Stimulated activated CD4-positive, alpha-beta T cell treated with anti-CD3 and anti-CD28 coated beads, Interleukin-4, amount 100 ng/mL, for 48 hours (primary cell): ENCODE measurements around the gene CCNL1.
A peak's percentile ranks its signal among the peaks of the same experiment; 100 is the strongest.
"Not testable (repeated sequence)": the region's sequence is repeated elsewhere in the genome, so short reads cannot be mapped to it uniquely, and the experiment has no call there.

Experiments used
- DNase-seq, 2 donors: peaks; one replicate each; pipeline ENCODE4 v3.0.0-alpha.2; 2020; ENCODE audit warnings: low read depth in 2 of 2

CCNL1 gene

DNA sequence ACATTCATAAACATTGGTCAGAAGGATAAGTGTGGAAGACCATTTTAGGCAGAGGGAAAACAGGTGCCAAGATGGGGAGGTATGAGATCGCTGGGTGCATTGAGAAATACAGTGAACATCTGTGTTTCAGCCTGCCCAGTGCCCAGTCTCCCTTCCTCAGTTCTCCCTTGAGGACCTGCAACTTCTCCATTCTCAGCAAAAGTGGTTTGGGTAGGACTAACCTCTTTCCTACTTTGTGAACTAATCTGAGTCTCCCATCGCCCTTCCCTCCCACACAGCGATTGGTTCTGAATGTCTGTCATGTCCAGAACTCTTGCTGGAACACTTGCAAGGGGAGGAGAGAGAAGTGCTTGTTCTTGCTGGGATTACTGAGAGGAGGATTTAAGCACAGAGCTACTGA is 10.9 kb upstream of the CCNL1 start:
- no peak for DNase-seq

DNA sequence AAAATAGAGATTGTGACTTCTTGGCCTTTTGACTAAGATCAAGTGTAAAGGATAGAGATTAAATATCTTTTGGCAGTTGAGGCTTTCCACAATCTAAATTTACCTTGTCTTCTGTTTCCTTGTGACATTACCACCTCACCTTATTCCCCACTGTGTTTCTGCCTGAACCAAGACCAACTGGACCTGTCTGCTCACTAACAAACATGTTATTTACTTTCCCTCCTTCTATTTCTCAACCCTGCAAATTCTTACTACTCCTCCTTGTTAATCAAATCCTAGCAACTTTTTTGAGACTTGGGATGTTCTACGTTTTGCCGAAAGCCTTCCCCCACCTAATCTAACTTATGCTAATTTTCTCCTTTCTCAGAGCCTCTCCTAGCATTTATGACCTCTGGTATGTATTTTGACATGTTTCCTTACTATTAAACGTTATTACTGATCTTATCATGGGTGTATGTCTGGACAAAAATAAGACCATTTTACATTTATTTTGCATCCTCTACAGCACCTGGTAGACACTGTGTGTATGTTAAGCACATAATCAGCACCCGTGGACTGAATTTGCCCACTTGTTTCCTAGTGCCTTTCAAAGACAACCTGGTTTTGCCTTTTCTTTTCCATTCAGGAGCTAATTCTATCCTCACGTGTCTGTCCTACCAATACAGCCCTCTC is 7.6 kb upstream of the CCNL1 start:
- DNase-seq: no peak

DNA sequence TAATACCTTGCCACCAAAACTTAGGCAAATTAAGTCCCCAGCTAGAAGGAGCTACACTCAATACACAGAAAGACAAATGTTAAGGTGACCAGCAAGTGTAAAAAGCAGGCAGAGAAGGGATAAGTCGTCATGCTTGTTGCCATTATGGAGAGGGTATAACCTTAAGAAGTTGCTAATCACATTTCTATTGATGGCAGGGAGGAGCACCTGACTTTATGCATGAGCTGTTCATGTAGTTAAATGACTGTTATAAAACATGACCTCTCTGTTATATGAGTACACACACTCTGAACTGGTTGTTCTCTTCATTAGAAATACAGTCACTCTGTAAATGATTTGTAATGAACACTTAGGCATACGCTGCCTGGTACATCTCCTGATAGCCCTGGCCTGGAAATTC is 6.6 kb upstream of the CCNL1 start:
- no peak for DNase-seq

DNA sequence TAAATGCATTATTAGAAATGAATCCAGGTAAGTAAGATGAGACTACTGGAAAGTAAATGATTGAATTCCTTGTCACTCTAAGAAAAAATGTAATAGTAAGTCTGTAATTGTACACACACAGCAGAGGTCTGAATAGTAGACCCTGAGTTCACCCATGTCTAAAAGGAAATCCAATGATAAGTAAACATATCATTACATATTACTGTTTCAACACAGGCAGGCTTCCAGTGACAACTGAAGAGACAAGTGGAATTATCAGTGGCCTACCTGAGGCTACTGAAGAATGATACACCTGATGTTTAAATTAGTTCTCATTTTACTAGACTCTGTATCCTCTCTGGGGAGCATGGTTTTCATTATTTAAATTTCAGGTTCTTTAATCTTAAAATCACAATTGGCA is 6.2 kb upstream of the CCNL1 start:
- DNase-seq: no peak

DNA sequence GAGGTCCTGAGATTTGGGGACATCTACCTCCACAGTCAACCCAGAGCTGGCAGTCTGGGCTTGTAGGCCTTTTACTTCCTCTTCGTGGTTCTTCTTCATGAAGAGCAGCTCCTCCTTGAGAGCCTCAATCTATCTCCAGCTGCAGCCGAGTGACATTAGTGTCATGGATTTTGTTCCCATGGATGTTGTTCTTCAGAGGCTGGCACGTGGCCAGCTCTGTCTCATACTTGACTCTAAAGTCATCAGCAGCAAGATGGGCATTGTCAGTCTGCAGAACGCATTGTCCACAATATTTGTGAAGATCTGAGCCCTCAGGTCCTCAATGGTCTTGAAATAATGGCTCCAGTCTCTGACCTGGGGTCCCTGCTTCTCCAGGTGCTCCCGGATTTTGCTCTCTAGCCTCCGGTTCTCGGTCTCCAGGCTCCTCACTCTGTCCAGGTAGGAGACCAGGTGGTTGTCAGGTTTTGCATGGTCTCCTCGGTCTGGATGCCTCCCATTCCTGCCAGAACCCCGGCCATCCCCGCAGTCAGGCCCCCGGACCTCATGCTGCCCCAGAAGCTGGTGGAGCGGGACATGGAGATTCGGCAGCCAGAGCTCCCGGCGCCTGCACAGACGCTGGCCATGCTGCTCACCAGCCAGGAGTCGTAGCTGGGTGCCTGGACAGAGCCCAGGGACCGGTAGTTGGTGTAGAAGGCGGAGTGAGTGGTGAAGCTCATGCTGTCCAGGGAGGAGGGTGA is 3.4 kb upstream of the CCNL1 start:
- DNase-seq: no peak

DNA sequence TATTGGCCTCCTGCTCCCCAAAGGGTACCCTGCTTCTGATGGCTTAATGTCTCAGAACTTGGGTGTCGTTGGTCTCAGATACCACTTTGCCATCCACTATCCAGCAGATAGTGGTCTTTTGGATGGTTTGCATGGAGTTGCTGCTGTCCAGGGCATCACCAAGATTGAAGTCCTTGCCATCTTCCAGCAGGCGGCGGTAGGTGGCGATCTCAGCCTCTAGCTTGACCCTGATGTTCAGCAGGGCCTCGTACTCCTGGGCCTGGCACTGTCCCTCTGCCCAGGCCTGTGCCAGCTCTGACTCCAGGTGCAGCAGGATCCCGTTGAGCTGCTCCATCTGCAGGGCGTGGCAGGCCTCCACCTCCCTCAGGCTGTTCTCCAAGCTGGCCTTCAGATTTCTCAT is 2.7 kb upstream of the CCNL1 start:
- not testable (repeated sequence) for DNase-seq

DNA sequence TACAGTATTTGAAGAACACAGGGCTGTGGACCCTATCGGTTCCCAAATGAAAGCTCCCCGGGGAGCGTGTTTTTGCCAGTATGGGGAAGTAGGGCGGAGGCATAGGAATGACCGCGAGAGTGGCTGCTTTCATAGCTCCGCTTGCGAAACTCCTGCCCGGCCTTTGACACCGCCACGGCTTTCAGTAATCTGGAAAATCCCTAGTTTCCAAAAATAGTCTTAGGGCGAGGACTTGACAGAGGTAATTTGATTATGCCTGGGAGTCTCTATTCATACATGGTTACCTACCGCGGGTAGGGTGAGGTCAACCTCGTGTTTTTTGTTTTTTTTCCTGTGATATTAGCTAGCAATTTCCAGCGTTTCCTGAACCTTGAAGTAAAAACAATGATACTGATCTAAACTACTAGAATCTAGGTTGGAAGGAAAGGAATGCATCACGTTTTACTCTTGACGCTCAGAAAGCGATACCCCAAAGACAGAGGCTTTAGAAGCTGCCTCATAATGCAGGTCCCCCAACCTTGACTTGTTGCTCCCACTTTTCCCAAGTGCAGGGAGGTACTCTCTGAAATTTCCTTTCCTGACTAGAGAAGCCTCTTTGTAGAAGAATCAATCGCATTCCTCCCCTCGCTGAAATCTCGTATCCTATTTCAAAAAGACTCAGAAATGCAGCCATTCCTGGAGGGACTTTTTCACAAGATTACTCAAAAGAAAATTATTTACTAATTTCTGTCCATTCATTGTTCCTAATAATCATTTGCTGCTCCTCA is 894 bp upstream of the CCNL1 start:
- DNase-seq: peak; percentile 35 to 63

DNA sequence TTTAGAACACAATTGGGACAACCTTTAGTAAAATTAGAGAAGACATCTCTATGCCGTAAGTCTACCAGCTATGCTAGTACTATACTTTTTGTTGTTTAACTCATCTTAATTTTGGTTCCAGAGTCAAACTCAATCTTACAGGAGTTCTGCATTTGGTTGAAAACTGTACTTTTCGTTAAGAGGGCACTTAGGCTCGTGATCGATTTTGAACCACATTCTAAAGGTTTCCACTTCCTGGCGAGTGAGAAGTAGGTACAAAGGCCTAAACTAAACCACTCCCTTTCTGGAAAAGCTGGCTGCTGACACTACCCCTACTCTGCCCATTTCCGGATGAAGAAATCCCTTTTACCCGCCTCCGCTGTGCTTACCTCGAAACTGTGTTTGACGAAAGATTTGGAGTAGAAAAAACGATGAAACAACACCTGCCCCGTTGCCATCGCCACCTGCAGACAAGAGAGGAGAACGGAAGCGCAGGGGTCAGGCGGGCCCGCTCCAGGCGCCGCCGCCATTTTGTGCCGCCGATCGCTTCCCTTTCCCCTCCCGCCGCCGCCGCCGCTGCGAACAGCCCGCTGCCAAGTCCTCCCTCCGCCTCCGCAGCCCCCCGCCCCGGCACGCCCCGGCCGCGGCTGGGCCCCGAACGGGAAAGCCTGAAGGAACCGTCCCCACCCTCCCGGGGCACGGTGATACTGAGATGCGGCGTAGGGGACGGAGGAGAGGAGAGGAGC is 748 bp downstream of the CCNL1 start:
- peak; percentile 72 to 77 for DNase-seq

DNA sequence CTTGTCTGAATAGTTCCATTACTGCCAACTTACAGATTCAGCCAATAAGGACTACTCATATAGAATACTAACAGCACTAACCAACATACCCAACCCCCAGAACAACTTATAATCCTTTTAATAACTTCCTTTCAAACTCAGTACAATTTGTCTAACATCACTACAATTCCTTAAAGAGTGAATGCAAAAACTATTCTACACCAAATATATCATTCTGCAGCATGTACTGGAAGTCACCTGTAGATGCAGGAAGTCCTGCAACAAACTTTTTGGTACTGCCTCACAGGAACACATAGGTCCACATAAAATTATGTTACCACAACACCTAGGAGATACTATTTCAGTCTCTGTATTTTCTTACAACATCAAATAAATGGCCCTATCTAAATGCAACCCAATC is 2.1 kb downstream of the CCNL1 start:
- no peak for DNase-seq

DNA sequence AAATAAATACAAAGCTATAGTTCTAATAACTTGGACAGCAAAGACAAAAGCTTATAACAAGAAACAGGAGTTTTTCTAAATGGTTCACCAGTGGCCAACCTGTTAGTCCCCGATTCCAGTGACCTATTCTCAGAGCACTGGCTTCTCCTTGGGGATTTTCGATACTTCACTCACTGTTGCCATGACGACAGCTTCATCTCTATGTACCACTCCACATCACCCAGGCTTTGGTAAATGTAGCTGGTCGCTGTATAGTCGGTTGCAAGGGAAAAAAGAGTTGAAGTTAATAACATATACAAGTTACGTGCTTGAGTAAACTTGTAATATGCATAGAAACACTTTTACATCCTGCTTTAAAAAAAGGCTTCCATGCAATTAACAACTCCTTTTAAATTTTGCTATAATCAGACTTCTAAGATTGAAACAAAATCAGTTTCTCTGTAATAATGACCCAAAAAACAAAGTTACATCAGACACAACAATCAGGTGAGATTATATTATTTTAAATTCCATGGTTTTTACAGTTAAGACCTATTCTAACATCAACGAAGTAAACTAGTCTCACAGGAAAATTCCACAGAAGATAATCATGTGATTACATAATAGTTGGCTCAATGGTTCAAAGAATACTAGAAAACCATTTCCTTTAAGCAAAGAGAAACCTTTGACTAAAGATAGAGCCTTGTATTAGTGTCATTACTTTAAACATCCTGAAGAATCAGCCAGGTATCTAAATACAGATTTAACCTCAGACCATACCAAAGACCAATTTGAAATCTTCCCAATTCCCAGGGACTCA is 2.9 kb downstream of the CCNL1 start:
- DNase-seq: no peak

DNA sequence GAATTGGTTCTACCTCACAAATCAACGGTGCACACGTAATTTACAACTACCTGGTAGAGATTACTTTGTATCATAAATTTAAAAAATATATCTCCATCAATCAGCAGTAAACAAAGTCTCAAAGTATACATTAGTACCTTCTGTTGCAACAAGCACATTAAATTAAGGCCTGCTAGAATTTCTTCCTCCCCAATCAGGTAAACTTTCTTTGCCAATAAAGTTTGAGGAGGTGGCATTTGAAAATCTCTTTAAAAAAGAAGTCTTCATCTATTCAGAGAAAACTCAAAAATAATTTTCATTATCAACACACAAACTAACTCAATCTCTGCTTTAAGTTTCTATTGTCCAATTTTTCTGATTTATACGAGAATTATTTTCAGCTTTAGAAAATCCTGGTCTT is 4.4 kb downstream of the CCNL1 start:
- DNase-seq: no peak

DNA sequence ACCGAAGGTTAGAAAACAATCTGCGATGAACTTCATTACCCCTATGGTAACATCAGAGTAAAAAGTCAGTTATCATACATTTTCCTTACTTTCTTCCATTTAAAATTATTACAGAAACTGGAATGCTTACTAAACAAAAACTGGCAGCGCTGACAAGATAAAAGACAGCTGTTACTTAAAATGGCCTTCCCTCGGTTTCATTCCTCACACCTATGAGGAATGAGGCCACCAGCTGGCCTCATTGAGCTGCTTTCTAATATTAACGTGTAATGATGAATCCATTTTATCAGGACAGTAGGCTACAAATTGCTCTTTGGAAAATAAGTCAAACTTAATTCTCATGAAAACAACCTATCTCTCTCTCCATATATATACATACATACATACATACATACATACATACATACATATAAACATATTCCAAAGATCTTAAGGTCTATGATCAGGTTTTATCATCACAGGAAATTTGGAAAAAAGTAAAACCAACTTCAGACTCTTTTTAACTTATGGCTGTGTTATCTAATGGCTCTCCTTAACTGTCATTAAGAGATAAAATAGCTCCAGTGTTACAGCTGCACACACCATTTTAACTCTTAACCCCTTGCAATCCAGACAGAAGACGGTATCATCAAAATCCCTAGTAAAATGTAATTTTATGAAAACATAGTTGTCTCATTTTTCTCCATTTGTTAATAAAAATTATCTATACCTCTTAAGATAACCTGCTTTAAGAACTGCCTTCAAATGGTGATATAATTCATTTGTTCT is 5.2 kb downstream of the CCNL1 start:
- no peak for DNase-seq

DNA sequence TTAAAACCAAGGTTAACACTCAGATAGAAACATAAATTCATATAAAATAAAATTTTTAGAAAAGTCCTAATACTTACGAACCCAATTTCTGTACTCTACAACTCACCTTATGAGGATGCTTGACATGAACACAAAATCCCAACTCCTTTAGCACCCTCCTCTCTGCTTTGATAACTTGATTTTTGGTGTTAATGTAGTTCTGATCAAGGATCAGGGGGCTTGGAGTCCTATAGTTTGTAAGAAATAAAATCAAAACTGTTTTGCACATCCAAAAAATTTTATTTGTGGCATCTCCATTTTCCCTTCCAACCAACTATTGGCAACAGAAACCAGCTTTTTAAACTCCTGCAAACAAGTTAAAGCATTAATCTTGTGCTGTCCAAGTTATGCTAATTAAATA is 7.0 kb downstream of the CCNL1 start:
- no peak for DNase-seq

DNA sequence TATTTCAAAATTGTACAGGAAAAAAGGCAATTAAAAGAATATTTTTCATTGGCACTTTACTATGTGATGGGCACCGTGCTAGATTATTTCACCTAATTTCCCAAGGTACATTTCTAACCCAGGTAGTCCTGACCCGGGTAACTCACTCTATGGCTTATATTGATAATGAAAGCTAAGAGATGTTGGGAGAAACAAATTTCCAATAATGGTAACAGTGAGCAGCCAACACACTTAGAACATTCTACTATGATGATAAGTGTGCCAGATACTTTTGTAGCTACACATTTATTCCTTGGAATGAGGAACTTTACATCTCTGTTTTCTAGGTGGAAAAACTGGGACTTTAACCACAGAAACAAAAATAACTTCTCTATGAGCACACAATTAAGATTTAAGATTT is 7.5 kb downstream of the CCNL1 start:
- DNase-seq: no peak

DNA sequence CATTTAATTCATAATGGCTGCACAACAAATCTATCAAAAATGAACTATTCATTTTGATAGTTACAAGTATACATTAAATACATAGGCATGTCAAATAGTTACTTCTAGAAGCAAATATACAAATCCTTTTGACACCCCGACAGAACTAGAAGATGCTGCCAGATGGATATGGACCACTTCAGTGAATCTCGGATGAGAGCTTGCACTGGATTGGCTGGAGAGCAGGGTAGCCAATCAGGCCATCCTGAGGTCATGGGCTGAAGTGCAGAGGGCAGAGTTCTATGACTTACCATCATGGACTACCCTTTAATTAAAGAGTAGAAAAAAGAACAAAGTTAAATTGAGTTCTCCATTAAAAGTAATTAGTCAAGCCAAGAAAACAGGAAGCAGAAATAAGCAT is 8.3 kb downstream of the CCNL1 start:
- no peak for DNase-seq

DNA sequence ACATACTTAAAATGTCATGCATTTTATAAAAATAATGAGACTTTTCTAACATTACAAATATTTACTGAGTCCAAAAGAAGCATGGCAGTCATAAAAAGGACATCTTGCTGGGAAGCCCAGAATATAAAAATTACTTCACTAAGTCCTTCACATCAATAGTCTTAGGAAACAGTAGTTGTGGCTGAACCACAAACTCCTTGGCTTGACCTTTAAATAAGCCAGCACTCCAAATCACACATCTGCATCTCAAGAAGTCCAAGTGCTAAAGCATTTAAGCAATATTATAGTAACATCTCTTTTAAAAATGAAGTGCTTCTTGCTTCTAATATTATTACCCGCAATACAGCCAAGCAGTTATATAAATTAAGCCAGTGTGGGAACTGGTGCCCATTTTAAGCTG is 8.8 kb downstream of the CCNL1 start:
- no peak for DNase-seq

DNA sequence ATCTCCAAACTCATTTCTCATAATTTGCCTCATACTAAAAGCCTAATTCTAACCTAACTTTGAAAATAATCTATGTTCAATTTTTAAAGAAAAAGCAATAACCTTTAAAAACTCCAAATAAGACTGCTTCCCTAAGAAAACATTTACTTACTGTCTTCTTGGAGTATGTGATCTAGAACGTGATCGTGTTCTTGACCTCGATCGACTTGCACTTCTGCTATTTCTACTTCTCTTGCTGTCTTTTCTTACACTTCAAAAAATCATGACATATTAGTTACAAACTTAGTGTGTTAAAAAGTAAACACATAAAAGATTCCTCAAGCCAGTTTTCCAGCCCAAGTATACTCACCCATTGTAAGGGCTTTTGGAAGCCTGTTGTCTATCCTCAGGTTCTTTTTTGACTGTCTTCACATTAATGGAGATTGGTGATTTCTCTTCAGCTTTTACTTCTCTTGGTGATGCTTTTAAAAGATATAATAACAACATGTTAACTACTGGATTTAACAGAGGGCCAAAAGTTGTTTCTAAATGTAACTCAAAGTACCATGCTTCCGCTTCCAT is 10.7 kb downstream of the CCNL1 start:
- no peak for DNase-seq

DNA sequence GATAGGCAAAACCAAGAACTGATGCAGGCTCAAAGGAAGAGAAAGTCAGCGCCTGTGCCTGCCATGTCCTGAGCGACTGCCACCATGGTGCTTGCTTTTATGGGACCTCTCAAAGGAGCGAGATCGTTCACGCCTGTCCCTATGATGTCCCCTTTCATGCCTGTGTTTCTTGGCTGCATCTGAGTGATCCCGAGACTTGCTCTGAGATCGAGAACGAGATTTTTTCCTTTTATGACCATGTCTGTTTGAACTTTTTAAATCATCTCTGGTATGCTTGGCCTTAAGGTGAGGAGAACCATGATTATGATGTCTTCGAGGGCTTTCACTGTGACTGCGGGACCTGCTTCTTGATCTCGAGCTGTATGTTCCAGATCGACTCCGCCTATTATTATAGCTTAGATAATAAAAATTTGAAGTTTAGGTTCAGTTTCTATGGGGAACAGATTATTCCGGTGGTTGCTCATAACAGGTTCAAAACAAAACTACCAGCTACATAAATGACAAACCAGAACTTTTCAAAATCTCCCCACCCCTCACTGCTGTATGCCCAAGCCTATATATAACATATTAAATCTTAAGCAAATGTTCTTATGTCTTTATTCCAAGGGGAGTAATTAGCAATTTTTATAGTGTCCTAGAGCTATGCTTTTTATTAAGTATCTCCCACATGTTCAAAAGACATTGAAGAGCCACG is 11.6 kb downstream of the CCNL1 start:
- DNase-seq: no peak

DNA sequence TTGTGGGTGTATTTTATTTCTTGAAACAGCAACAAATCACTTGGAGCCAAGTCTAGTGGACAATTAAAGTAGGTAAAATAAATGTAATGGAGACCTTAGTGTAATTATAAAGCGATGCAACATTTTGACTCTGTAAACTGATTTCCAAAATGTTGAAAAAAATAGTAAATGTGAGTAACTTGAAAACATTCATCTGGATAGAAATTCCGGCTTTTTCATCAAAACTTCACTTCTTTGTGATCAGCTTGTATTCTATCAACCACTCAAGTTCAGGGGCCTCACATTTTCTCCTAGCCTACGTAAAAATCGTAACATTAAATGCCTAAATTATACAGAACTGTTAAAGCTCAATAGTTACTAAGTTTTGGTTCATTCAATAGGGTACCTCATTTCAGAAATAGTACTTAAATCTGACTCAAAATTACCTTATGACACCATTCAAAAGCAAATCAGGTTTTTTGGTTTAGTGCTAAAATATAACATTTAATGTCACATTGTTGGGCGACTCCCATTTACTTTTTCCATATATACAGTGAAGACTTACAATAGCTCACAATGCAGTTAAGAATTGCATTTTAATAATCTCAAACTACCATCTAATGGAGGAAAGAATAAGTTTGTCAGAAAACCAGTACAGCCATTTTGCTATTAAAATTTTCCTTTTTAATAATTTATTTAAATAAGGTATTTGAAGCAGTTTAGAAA is 12.7 kb downstream of the CCNL1 start:
- no peak for DNase-seq
